GM12801 (cell line): ENCODE data around the gene HM13.

ENCODE experiments used
- CTCF ChIP-seq: IDR thresholded peaks from one replicate; pipeline ENCODE4 v1.5.1; 2011; ENCODE audit warnings: control low read depth; ENCODE audit not compliant: insufficient read length; ENCODE audit errors: extremely low read depth

The HM13 gene

DNA sequence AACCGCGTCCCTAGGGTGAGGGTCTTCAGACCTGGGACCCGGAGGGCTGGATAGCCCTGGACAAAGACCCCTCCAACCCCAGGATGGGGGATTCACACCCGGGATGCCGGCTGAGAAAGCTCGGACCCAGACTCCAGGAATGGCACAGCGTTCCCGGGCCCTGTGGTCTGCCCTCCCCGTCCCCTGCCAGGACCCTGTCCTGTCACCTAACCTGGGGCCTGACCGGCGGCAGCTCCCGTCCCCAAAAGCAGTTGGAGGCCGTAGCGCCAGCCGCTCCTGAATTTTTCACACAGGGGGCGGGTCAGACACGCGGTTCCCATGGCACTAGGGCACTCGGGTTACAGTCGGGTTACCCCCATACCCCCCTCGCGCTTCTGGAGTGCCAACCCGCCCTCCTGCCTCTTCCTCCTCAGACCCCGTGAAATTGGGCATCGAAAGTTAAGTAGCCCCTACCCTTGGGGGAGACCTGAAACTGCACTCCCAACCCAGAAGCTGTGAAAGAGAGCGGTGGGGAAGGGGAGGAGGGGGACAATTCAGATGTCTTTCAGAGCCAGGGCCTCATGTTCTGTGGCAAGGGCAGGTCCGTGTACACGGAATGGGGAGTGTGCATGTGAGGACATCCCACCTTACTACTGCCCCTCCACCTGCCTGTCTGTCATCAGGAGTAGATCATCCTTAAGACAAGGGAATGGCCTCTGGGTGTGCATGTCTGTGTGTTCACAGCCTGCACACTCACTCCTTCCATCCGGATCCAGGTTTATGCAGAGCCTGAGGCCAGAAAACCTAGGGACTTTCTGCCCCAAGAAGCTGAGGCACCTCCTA, 38.6 kb upstream of the HM13 start:
- no peak for TF ChIP-seq CTCF

DNA sequence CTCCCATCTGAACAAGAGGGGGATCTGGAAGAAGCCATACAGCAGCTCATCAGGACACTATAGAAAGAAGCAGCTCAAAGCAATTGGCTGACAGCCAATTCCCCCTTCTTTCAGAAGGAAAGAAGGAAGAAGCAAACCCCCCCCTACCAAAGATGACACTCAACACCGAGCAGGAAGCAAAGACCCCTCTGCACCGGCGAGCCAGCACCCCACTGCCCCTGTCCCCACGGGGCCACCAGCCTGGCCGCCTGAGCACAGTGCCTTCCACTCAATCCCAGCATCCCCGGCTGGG, 38.0 kb upstream of the HM13 start:
- TF ChIP-seq CTCF: no peak

GRCh38 chr20:31476643-31477215, 37.5 kb upstream of the HM13 start:
- TF ChIP-seq CTCF: no peak

DNA sequence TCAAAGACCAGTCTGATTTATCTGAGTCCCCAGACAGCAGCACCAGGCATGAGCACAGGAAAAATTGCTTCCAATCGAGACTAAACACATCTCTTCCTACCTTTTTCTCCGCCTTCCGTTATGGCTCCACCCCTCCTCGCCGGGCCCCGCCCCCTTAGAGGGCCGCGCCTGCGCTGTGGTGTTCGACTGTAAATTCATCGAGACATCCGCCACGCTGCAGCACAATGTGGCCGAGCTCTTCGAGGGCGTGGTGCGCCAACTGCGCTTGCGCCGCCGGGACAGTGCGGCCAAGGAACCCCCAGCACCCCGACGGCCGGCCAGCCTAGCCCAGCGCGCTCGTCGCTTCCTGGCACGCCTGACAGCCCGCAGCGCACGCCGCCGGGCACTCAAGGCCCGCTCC, 30.2 kb upstream of the HM13 start:
- TF ChIP-seq CTCF: no peak

DNA sequence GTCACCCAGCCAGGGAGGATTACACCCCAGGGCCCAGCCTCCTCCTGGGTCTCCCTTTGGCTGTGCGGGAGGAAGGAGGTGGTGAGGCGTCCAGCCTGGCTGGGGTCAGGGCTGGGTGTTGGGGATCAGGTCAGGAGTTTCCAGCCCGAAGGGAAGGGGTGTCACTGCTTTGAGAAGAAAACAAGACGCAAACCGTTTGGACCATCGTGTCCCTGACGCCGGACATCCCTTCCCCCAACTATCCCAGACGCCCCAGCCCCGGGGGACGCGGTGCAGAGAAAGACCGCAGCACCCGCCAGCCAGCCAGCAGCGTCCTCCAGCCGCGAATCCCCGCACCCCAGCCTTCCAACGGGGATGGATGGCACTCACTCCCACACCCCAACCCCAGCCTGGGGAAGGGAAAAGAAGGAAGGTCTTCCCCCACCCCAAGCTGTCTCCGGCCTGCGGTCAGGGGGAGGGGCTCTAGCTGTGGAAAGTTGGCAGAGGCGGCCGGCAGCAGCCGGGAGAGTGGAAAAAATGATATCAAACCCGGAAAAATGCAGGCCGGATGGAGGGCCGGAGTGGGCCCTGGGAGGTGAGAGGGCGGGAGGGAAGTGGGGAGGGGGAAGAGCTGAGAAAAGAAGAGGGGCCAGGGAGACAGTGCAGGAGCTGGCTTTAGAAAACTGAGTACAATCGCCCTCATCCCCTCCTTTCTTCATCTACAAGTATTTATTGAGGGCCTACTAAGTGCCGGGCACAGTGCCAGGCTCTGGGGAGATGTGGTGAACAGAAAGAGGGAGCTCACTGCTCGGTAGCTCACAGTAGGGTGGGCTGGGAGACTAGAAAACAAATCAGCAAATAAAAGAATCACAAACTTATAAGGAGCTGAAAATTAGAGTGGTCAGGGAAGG, 28.5 kb upstream of the HM13 start:
- TF ChIP-seq CTCF: no peak

- TF ChIP-seq CTCF: no peak
Measured at GRCh38 chr20:31488115-31488514, 26.1 kb upstream of the HM13 start.

DNA sequence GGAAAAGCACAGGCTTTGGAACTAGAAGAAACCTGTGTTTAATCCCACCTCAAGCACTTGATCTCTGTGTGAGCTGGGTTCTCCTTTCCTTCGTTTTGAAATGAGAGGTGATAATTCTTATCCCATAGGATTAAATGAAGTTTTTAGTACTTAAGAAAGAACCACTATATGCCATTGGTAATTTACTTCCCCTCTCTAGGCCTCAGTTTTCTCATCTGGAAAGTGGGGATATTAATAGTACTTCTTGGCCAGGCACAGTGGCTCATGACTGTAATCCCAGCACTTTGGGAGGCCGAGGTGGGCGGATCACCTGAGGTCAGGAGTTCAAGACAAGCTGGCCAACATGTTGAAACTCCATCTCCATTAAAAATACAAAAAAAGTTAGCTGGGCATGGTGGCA, 25.1 kb upstream of the HM13 start:
- TF ChIP-seq CTCF: no peak
